Uterus (tissue), 4 donors: ENCODE data around the gene TIGD7. TPM values are rescaled to one million over a fixed set of nuclear protein-coding genes. Genes with fewer than 3 reads are reported as not detected.

Experiments used
- DNase-seq, 2 donors: peaks; one replicate each; pipeline ENCODE4 v3.0.0-alpha.2; 2019 to 2020
- H3K27ac ChIP-seq, 2 donors: fragments of 200-600 bp; sonication (generic); 1 replicate in 1 of 2; 2 replicates in 1 of 2; pipeline ENCODE4 v1.5.1; 2016 to 2018
- H3K27me3 ChIP-seq, 2 donors: fragments of 200-600 bp; sonication (generic); one replicate each; pipeline ENCODE4 v1.5.1; 2018 to 2019; ENCODE audit warnings: control low read depth in 1 of 2
- H3K36me3 ChIP-seq, 2 donors: fragments of 200-600 bp; sonication (generic); one replicate each; pipeline ENCODE4 v1.5.1; 2019; ENCODE audit warnings: control low read depth in 1 of 2
- H3K4me1 ChIP-seq, 2 donors: fragments of 200-600 bp; sonication (generic); one replicate each; pipeline ENCODE4 v1.5.1; 2018 to 2019; ENCODE audit warnings: control low read depth in 1 of 2
- H3K4me3 ChIP-seq, 2 donors: fragments of 200-600 bp; sonication (generic); 1 replicate in 1 of 2; 2 replicates in 1 of 2; pipeline ENCODE4 v1.5.1; 2018 to 2019; ENCODE audit warnings: mild to moderate bottlenecking in 1 of 2
- H3K9me3 ChIP-seq, 2 donors: fragments of 200-600 bp; sonication (generic); one replicate each; pipeline ENCODE4 v1.5.1; 2019; ENCODE audit warnings: control low read depth in 1 of 2
- CTCF ChIP-seq, 4 experiments: fragments of 200-600 bp in 2 of 4; fragments of 450-650 bp in 2 of 4; sonication (generic) in 2 of 4; IDR thresholded peaks; one replicate each; pipeline ENCODE4 v1.5.1; 2016 to 2019; ENCODE audit warnings: antibody characterized with exemption in 4 of 4, mild to moderate bottlenecking in 2 of 4, moderate library complexity in 1 of 4
- POLR2A ChIP-seq, 2 donors: fragments of 450-650 bp; IDR thresholded peaks; one replicate each; pipeline ENCODE4 v1.6.1; 2016; ENCODE audit warnings: antibody characterized with exemption in 2 of 2, mild to moderate bottlenecking in 1 of 2, moderate library complexity in 1 of 2
- intact Hi-C: fragments of 100-400 bp; cut with DNase I; formaldehyde crosslinking; loops from one replicate; pipeline ENCODE4 v1.15.1; 2023; ENCODE audit warnings: low total_unique reads
- total RNA-seq, 4 donors: library from RNA; depleted of rRNA in 3 of 4; stranded (reverse); fragments of >200 nt in 3 of 4; gene quantifications; one replicate each; pipeline versions ENCODE4 v1.1.0 to v1.2.4, GENCODE V29; 2014 to 2023
- donor health status: DM: yes; HTN: yes; CAD: no.

Gene TIGD7
- total RNA-seq, 4 donors from 2014 or later = 1.5 to 21.8 (median 10.1) TPM

- no peaks in the 10 kb centered on the region for H3K9me3 ChIP-seq
- H3K27me3 ChIP-seq = no peaks in the 10 kb centered on the region
- DNase-seq = no peak
- H3K4me1 ChIP-seq = no peaks in the 10 kb centered on the region
- intact Hi-C loops = no loop called here
- no peak overlapping the region for H3K4me3 ChIP-seq
- H3K36me3 ChIP-seq = no peaks in the 10 kb centered on the region
- no peak for TF ChIP-seq CTCF (IDR thresholded peaks at IDR 0.05)
- TF ChIP-seq POLR2A (IDR thresholded peaks at IDR 0.05) = no peak
- H3K27ac ChIP-seq = no peak overlapping the region
These were observed 42.7 kb downstream of the TIGD7 start for GRCh38 chr16:3262517-3262916.

- no peak overlapping the region for H3K27ac ChIP-seq
- no peak overlapping the region for H3K4me3 ChIP-seq
- TF ChIP-seq CTCF (IDR thresholded peaks at IDR 0.05) (no peak), POLR2A (IDR thresholded peaks at IDR 0.05) (no peak)
- no peaks in the 10 kb centered on the region for H3K36me3 ChIP-seq
- no peaks in the 10 kb centered on the region for H3K4me1 ChIP-seq
- H3K9me3 ChIP-seq = no peaks in the 10 kb centered on the region
- DNase-seq = no peak
- intact Hi-C loops = no loop called here
- no peaks in the 10 kb centered on the region for H3K27me3 ChIP-seq
These were observed 45.4 kb downstream of the TIGD7 start for GRCh38 chr16:3259836-3260235.

GRCh38 chr16:3256866-3257465 lies 48.3 kb downstream of the TIGD7 start:
- Histone ChIP-seq H3K27me3 (no peaks in the 10 kb centered on the region), H3K27ac (no peak overlapping the region), H3K4me3 (no peak overlapping the region), H3K4me1 (no peaks in the 10 kb centered on the region), H3K9me3 (no peaks in the 10 kb centered on the region), H3K36me3 (no peaks in the 10 kb centered on the region)
- no peak for DNase-seq
- intact Hi-C loops = no loop called here
- no peak for TF ChIP-seq POLR2A (IDR thresholded peaks at IDR 0.05)
- TF ChIP-seq CTCF (IDR thresholded peaks at IDR 0.05) = no peak

GRCh38 chr16:3256146-3256865 lies 48.9 kb downstream of the TIGD7 start, which contains the start of gene MEFV:
TSS of gene MEFV (minus strand) at chr16:3256633. CDS start at chr16:3256587, 46 bp downstream.
- DNase-seq = no peak
- Histone ChIP-seq H3K9me3 (no peaks in the 10 kb centered on the region), H3K27ac (no peak within 1 kb of the TSS), H3K4me3 (no peak within 1 kb of the TSS), H3K36me3 (no peaks in the 10 kb centered on the region), H3K27me3 (no peaks in the 10 kb centered on the region), H3K4me1 (no peaks in the 10 kb centered on the region)
- intact Hi-C loops = no loop called here
- TF ChIP-seq CTCF (IDR thresholded peaks at IDR 0.05) (no peak), POLR2A (IDR thresholded peaks at IDR 0.05) (no peak)

- H3K9me3 ChIP-seq = no peaks in the 10 kb centered on the region
- H3K27me3 ChIP-seq = no peaks in the 10 kb centered on the region
- TF ChIP-seq CTCF (IDR thresholded peaks at IDR 0.05) = no peak
- TF ChIP-seq POLR2A (IDR thresholded peaks at IDR 0.05) = no peak
- no peaks in the 10 kb centered on the region for H3K4me1 ChIP-seq
- DNase-seq = no peak
- no peaks in the 10 kb centered on the region for H3K36me3 ChIP-seq
- intact Hi-C loops = no loop called here
- H3K27ac ChIP-seq = no peak overlapping the region
- no peak overlapping the region for H3K4me3 ChIP-seq
These were observed 50.9 kb downstream of the TIGD7 start for GRCh38 chr16:3254309-3254708.
